ENCODE results near the gene GMEB2. TPM values are rescaled to one million over a fixed set of nuclear protein-coding genes. Genes with fewer than 3 reads are reported as not detected.

Gene GMEB2
- total RNA-seq, 2 experiments from 2014 or later: 13.8 to 14.6 TPM

DNA sequence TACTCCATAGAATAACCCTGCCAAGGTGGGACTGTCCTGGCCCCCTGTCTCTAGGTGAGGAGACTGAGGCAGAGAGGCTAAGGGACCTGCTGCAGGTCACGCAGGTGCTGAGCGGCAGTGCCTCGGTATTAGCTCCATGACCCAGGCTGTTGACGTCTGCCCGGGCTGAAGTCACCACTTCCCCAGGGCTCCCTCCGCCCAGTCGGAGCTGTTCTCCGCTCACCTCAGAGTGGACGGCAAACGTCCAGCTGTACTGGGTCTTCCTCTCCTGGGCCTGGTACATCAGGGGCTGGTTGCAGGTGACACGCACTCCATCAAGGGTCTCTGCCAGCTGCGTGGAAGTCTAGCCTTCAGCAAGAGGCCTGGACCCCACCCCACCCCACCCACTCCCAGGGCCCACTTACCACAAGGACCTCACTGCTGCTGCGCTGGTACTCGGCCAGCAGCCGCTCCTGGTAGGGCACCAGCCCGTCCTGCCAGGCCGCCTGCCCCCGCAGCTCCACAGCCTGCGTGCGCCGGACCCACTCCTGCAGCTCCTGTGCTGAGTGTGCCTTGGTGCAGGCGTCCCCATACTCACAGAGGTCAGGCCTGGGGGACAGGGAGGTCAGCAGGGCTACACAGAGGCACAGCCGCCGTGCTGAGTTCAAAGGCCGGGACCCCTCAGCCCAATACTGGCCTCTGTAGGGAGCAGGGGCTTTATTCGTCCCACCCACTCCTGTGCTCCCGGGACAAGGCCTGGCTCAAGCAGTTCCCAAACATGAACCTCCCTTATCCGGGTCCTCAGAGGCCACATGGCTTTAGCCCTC, 56.4 kb downstream of the GMEB2 start:
- Mint-ChIP-seq H3K27ac (no peak overlapping the region), H3K4me1 (peaks cover 19% of the 10 kb centered on the region), H3K4me3 (no peak overlapping the region), H3K27me3 (no peaks in the 10 kb centered on the region), H3K9me3 (no peaks in the 10 kb centered on the region), H3K36me3 (no peaks in the 10 kb centered on the region)
- no peak for DNase-seq

DNA sequence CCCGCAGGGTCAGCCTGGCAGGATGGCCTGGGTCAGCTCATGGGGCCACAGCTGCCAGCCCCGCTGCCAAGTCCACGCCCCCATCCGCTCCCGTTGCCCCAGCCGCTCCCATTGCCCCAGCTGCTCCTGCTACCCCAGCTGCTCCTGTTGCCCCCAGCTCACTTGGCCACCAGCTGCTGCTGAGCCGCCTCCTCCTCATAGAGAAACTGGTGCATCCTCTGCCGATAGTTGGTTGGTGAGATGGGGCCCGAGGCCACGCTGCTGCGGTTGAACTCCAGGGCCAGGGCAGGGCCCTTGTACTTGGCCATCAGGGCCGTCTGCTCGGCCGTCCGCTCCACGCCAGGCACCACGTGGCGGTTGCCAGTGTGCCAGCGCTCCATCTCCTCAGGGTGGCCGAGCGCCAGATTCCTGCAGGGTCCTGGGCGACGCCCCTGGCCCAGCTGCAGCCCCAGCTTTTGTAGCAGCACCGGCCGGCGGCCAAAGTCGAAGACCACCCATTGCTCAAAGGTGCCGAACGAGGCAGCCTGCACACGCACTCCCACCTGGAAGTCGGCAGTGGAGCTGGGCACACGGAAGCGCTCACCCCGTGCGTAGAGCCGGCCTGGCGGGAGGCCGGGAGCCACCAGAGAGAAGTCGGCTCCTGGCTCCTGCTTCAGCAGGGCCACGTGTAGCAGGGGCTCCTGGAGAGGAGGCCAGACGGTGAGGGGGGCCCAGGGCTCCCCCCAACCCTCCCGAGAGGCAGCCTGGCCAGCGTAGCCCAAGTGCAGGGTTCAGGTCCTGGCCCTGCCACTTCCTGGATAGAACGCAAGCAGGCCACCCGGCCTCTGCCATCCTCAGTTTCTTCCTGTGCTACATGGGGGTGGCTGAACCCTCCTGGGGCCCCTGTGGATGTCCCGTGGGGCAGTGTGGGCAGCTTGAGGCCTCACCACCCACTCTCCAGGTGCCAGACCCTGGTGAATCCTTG, 57.6 kb downstream of the GMEB2 start:
- no peak overlapping the region for H3K4me3 Mint-ChIP-seq
- no peak overlapping the region for H3K27ac Mint-ChIP-seq
- DNase-seq: no peak
- H3K27me3 Mint-ChIP-seq: no peaks in the 10 kb centered on the region
- no peaks in the 10 kb centered on the region for H3K36me3 Mint-ChIP-seq
- H3K9me3 Mint-ChIP-seq: no peaks in the 10 kb centered on the region
- H3K4me1 Mint-ChIP-seq: peaks cover 19% of the 10 kb centered on the region

DNA sequence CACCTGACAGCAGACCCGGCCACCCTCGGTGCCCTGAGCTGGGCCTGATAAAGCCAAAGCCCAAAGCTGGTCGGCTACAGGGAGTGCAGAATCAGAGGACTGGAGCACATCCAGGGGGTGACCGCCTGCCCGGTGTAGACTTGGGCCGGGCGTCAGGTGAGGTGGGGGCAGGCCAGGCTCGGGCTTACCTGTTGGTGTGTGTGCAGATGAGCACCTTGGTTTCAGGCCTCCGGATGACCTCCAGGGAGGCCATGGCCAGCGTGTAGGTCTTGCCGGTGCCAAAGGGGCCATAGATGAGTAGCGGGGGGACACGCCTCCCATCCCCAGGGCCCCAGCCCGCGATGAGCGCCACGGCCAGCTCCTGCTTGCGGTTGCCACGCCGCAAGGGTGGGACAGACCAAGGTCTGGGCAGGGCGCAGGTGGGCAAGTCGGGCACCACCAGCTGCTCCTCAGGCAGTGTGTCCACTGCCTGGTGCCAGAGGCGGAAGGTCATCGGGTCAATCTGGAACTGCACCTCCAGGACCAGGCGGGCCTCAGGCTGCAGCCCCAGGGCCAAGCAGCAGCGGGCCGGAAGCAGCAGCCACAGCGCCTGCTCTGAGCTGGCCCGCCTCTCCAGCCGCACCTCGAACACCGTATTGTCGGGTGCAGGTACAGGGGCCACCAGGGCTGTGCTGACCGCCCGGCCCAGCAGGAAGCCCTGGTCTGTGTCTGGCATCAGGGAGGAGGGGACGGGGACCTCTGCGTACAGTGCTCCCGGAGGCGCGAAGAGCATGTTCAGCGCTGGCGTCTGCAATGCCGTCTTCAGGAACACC, 58.5 kb downstream of the GMEB2 start:
- H3K27me3 Mint-ChIP-seq: no peaks in the 10 kb centered on the region
- DNase-seq: no peak
- H3K4me1 Mint-ChIP-seq: peaks cover 17% of the 10 kb centered on the region
- H3K4me3 Mint-ChIP-seq: peak overlapping the region; percentile 59
- H3K9me3 Mint-ChIP-seq: no peaks in the 10 kb centered on the region
- H3K27ac Mint-ChIP-seq: peak overlapping the region; percentile 42
- H3K36me3 Mint-ChIP-seq: no peaks in the 10 kb centered on the region

DNA sequence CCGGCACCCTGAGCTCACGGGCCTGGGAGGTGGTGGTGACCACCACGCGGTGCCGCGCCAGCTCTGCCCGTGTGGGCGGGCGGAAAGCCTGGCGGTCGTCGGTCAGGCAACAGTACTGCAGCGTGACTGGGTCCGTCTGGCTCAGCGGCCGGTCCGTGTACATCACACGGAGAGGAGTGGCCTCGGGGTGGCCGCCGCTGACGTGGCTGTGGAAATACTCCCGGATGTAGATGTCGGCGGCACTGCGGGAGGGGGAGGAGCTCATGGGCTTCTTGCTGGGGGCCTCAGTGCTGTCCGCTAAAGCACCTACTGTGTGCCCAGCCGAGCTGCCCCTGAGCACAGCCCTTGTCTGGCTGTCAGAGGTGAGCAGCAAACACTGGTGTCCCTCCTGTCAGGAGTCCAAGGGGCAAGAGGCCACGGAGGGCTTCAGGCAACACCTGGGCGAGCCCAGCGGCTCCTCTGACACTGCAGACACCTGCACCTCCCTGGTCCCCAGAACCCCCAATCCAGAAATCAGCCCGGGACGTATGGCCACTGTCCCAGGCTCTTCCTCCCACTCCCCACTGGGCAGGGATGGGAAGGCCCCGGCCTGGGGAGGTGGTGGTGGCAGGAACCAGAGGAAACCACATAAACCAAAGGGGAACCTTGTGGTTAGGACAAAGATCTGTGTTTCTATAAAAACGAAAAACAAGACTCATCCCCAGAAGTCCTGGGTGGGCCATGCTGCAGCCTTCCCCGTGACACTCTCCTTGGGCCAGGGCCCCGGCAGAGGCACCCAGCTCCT, 59.3 kb downstream of the GMEB2 start:
- Mint-ChIP-seq H3K4me1 (peaks cover 17% of the 10 kb centered on the region), H3K27me3 (no peaks in the 10 kb centered on the region), H3K9me3 (no peaks in the 10 kb centered on the region), H3K4me3 (peak overlapping the region; percentile 59), H3K36me3 (no peaks in the 10 kb centered on the region), H3K27ac (peak overlapping the region; percentile 42)
- peak; percentile 67 for DNase-seq

DNA sequence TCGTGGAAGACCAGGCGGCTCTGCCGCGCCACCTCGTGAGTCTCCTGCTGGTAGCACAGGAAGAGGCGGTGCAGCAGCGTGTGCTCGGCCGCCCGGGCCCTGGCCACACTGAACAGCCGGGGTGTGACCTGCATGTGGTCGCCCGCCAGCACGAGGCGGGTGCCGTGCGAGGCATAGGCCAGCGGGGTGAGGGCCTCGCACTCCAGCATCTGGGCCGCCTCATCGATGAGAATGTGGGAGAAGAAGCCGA, 59.8 kb downstream of the GMEB2 start:
- Mint-ChIP-seq H3K9me3 (no peaks in the 10 kb centered on the region), H3K27me3 (no peaks in the 10 kb centered on the region), H3K4me3 (no peak overlapping the region), H3K4me1 (peaks cover 17% of the 10 kb centered on the region), H3K36me3 (no peaks in the 10 kb centered on the region), H3K27ac (no peak overlapping the region)
- no peak for DNase-seq

DNA sequence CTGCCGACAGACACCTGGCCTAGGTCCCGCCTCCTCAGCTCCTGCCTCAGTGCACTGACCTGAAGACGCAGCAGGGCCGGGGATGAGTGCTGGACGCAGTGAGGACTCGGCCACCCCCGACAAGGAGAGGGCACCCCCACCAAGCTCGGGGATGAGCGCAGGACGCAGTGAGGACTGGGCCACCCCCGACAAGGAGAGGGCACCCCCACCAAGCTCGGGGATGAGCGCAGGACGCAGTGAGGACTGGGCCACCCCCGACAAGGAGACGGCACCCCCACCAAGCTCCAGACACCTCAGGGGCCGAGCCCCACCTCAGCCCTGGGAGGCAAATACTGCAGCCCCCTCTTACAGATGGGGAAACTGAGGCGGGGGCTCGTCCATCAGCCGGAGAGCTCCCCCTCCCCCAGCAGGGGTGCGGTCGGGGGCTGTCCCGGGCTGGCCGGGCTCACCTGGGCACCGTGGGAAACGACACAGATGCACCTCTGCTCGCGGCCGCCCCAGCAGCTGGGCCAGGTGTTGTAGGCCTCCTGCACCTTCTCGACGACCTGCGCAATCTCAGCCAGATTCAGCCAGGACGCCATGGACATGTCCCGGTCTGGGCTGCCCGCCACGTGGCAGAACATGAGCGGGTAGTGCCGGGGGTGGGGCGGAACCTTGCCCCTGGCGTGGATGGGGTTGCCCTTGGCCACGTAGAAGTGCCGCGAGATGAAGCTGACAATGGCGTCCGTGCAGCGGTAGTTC, 60.3 kb downstream of the GMEB2 start:
- Mint-ChIP-seq H3K36me3 (no peaks in the 10 kb centered on the region), H3K27ac (no peak overlapping the region), H3K27me3 (no peaks in the 10 kb centered on the region), H3K4me1 (peaks cover 17% of the 10 kb centered on the region), H3K4me3 (no peak overlapping the region), H3K9me3 (no peaks in the 10 kb centered on the region)
- no peak for DNase-seq

DNA sequence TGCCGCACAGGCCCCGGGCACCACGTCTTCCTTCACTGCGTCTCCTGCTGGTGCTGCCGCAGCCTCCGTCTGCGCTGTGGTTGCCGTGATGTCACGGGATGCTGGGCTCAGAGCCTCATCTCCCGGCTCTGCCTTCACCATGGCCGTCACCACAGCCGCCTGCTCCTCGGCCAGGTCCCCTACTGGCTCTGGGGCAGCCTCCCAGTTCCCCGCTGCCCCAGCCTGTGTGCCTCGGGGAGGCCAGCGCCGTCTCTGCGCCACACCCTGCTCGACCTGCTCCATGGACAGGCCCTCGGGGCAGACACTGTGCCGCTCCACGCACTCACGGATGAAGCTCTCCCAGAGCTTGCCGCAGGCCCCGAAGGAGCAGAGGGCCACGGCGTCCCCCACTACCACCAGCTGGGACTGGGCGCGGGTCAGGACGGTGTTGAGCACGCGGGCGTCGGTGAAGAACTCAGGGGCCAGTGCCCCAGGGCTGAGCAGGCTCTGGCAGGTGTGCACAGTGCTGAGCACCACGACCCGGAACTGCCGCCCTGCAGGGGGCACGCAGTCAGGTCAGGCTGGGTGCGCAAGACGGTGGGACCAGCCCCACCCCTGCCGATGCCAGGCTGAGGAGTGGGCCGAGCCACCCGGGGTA, 61.1 kb downstream of the GMEB2 start:
- no peak for DNase-seq
- Mint-ChIP-seq H3K4me3 (no peak overlapping the region), H3K4me1 (peaks cover 17% of the 10 kb centered on the region), H3K9me3 (no peaks in the 10 kb centered on the region), H3K27me3 (no peaks in the 10 kb centered on the region), H3K27ac (no peak overlapping the region), H3K36me3 (no peaks in the 10 kb centered on the region)

DNA sequence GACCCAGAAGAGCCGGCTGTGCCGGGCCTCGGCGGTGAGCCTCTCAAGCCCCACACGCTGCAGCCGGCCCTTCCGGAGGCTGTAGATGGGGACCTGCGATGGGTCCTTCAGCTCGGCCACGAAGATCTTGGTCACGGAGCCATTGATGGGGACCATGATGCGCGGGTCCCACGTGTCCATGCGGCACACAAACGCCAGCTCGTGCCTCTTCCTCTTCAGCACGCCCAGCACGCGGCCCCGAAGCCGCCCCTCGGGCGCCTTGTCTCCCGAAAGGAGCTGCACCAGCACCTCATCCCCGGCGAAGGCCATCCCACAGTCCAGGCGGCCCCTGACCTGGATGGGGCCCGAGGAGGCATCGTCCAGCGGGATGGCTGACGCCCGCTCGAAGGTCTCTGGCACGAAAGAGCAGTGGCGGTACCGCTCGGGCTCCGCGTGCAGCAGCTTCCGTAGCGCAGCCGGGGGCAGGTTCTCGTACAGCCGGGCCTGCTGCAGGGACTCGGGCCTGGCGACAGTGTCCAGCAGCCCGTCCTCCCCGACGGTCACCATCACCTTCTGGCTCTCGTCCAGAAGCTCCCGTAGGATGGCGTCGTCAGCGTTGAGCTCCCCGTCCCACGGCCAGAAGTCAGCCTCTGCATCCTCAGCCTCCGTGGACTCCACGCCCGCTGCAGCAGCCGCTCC, 61.7 kb downstream of the GMEB2 start:
- Mint-ChIP-seq H3K4me3 (no peak overlapping the region), H3K36me3 (no peaks in the 10 kb centered on the region), H3K9me3 (no peaks in the 10 kb centered on the region), H3K27me3 (no peaks in the 10 kb centered on the region), H3K4me1 (peaks cover 17% of the 10 kb centered on the region), H3K27ac (no peak overlapping the region)
- DNase-seq: no peak

DNA sequence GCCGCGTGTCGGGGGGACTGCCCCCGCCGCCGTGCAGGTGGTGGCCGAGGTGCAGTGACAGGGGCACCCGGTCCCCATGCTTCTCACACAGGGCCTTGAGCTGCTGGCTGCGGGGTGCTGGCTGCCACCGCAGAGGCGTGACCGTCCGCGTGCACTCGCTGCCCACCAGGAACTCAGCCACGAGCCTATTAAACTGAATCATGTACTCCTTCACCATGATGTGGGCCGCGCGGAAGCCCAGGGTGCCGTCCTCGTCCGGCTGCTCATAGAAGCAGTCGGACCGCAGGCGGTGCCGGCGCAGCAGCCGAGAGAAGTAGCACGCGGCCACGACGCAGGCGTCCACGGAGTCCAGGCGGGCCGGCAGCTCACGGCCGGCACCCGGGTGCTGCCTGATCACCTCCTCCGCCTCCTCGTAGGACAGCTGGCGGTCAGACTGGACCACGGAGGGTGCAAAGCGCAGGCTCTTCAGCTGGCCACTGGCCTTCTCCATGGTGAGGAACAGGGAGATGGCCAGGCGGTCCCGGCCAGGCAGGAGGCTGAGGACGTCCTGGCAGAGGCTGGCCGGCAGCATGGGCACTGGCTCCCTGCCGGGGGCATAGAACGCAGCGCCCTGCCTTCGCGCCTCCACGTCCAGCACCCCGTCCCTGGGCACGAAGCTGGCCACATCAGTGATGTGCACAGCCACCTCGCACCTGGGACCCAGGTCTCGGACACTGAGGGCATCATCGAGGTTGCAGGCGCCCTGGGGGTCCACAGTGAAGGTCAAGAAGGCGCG, 62.7 kb downstream of the GMEB2 start:
- Mint-ChIP-seq H3K36me3 (no peaks in the 10 kb centered on the region), H3K27me3 (no peaks in the 10 kb centered on the region), H3K27ac (no peak overlapping the region), H3K4me1 (peaks cover 16% of the 10 kb centered on the region), H3K4me3 (no peak overlapping the region), H3K9me3 (no peaks in the 10 kb centered on the region)
- DNase-seq: no peak

DNA sequence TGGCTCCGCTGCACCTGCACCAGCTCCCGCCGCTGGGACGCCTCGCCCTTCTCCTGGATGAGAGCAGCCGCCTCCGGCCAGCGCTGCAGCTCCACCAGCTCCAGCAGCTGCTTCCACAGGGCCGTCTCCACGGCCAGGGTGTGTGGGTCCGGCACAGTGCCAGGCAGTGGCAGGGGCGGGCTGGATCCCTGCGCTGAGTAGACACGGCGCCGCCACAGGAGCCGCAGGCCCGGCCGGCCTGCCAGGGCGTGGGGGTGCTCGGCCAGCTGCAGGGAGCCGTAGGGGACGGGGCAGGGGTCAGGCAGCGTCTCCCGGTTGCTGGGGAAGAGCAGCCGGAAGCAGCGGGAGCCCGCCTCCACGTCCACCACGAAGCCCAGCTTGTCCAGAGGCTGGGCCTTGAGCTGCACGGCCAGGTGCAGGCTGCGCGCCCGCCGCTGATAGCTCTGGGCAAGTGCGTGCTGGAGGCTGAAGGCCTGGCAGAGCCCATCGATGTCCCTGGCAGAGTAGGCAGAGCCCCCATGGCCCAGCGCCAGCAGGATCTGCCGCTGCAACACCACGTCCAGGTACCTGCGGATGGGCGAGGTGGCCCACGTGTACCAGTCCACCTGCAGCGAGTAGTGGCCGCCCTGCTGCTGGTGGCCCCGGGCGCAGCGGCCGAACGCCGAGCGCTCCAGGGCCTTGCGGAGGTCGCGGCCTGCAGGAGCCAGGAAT, 63.5 kb downstream of the GMEB2 start:
- Mint-ChIP-seq H3K27me3 (no peaks in the 10 kb centered on the region), H3K27ac (no peak overlapping the region), H3K4me1 (peaks cover 12% of the 10 kb centered on the region), H3K36me3 (no peaks in the 10 kb centered on the region), H3K4me3 (no peak overlapping the region), H3K9me3 (no peaks in the 10 kb centered on the region)
- no peak for DNase-seq

DNA sequence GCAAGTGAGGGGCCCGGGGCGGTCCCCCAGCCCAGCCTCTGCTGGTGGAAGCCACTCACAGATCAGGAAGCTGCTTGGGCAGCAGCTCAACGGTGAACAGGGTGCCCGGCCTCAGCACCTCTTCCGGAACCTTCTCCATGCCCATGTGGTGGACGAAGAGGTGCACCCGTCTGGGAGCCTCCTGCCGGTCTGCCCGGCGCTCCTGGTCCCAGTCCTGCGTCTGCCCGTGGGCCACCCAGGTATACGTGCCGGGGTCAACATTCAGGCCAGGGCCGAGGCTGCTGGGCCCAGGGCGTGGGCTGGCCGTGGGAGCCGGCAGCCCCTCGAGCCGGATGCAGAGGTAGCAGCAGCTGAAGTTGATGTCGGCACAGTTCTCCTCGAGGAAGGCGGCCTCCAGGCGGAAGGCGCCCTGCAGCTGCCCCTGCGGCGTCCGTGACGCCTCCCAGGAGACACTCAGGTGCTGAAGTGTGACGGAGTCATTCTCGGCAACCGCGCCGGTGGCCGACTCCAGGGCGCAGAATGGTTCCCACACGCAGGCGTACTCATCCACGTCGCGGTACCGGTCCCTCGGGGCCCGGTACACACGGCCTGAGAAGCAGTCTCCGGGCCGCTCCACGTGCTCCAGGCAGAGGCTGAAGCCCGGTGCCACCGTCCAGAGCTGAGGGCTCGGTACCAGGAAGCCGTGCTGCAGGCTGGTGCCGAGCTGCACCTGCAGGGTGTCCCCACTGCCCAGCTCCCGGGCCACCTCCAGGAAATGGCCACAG, 64.3 kb downstream of the GMEB2 start:
- no peak for DNase-seq
- peaks cover 6% of the 10 kb centered on the region for H3K4me1 Mint-ChIP-seq
- no peaks in the 10 kb centered on the region for H3K9me3 Mint-ChIP-seq
- H3K36me3 Mint-ChIP-seq: no peaks in the 10 kb centered on the region
- no peaks in the 10 kb centered on the region for H3K27me3 Mint-ChIP-seq
- H3K4me3 Mint-ChIP-seq: no peak overlapping the region
- no peak overlapping the region for H3K27ac Mint-ChIP-seq
